ENCODE data around the gene PLXNA4.
"Not testable (repeated sequence)": the region's sequence is repeated elsewhere in the genome, so short reads cannot be mapped to it uniquely, and the experiment has no call there.

The PLXNA4 gene

GRCh38 chr7:132575982-132576720 lies at the start of gene PLXNA4:
Gene PLXNA4, minus strand, starts transcription at chr7:132576470. Its CDS starts 67,777 bp downstream, at chr7:132508693.
- DNase-seq, result peak; percentile 26

- DNase-seq, result no peak
Observed at GRCh38 chr7:132625651-132626050, 49.4 kb upstream of the PLXNA4 start.

- DNase-seq, result no peak
Observed at GRCh38 chr7:132622081-132622480, 45.8 kb upstream of the PLXNA4 start.

- no peak for DNase-seq
Observed at GRCh38 chr7:132619967-132620366, 43.7 kb upstream of the PLXNA4 start.

GRCh38 chr7:132618956-132619305 lies 42.7 kb upstream of the PLXNA4 start:
- DNase-seq, result no peak

- DNase-seq, result no peak
Observed at GRCh38 chr7:132618271-132618955, 42.1 kb upstream of the PLXNA4 start.

- no peak for DNase-seq
Observed at GRCh38 chr7:132614428-132615318, 38.4 kb upstream of the PLXNA4 start.

- no peak for DNase-seq
Observed at GRCh38 chr7:132613737-132614136, 37.5 kb upstream of the PLXNA4 start.

GRCh38 chr7:132610995-132611394 lies 34.7 kb upstream of the PLXNA4 start:
- no peak for DNase-seq

- DNase-seq, result peak; percentile 80
Observed at GRCh38 chr7:132609906-132610520, 33.7 kb upstream of the PLXNA4 start.

GRCh38 chr7:132609222-132609621 lies 33.0 kb upstream of the PLXNA4 start:
- no peak for DNase-seq

GRCh38 chr7:132608523-132608922 lies 32.3 kb upstream of the PLXNA4 start:
- no peak for DNase-seq

GRCh38 chr7:132607656-132608055 lies 31.4 kb upstream of the PLXNA4 start:
- DNase-seq, result no peak

- no peak for DNase-seq
Observed at GRCh38 chr7:132604121-132604520, 27.9 kb upstream of the PLXNA4 start.

- DNase-seq, result no peak
Observed at GRCh38 chr7:132603220-132603833, 27.1 kb upstream of the PLXNA4 start.

GRCh38 chr7:132601783-132602182 lies 25.5 kb upstream of the PLXNA4 start:
- DNase-seq, result no peak

- no peak for DNase-seq
Observed at GRCh38 chr7:132596588-132596987, 20.3 kb upstream of the PLXNA4 start.

GRCh38 chr7:132594741-132595140 lies 18.5 kb upstream of the PLXNA4 start:
- not testable (repeated sequence) for DNase-seq

- DNase-seq, result no peak
Observed at GRCh38 chr7:132592936-132593335, 16.7 kb upstream of the PLXNA4 start.

GRCh38 chr7:132592231-132592920 lies 16.1 kb upstream of the PLXNA4 start:
- no peak for DNase-seq

- DNase-seq, result no peak
Observed at GRCh38 chr7:132590162-132590561, 13.9 kb upstream of the PLXNA4 start.

GRCh38 chr7:132588596-132588995 lies 12.3 kb upstream of the PLXNA4 start:
- DNase-seq, result no peak
